GM19438 (cell line): Measurements from ENCODE around the gene ROR1.

Source experiments
- ATAC-seq: cut with Tn5 transposase; IDR thresholded peaks from one replicate; pipeline ENCODE4 v1.9.1; 2021; ENCODE audit warnings: low read depth; ENCODE audit not compliant: unreplicated experiment

Gene ROR1

GRCh38 chr1:63877021-63877767 lies 103.4 kb downstream of the ROR1 start:
- no peak for ATAC-seq

GRCh38 chr1:63877816-63878215 lies 104.0 kb downstream of the ROR1 start:
- ATAC-seq: no peak

- ATAC-seq: no peak
Observed at GRCh38 chr1:63878932-63879331, 105.1 kb downstream of the ROR1 start.

GRCh38 chr1:63880958-63881576 lies 107.2 kb downstream of the ROR1 start:
- no peak for ATAC-seq

GRCh38 chr1:63882048-63882704 lies 108.4 kb downstream of the ROR1 start:
- ATAC-seq: no peak

GRCh38 chr1:63883494-63884235 lies 109.8 kb downstream of the ROR1 start:
- no peak for ATAC-seq

- ATAC-seq: no peak
Observed at GRCh38 chr1:63884486-63884885, 110.7 kb downstream of the ROR1 start.

GRCh38 chr1:63885899-63886298 lies 112.1 kb downstream of the ROR1 start:
- ATAC-seq: no peak

GRCh38 chr1:63886340-63886739 lies 112.5 kb downstream of the ROR1 start:
- no peak for ATAC-seq

- ATAC-seq: no peak
Observed at GRCh38 chr1:63887809-63888208, 114.0 kb downstream of the ROR1 start.

- no peak for ATAC-seq
Observed at GRCh38 chr1:63888984-63889383, 115.2 kb downstream of the ROR1 start.

GRCh38 chr1:63890468-63890867 lies 116.7 kb downstream of the ROR1 start:
- no peak for ATAC-seq

GRCh38 chr1:63891060-63891690 lies 117.4 kb downstream of the ROR1 start:
- ATAC-seq: no peak

GRCh38 chr1:63892632-63893395 lies 119.0 kb downstream of the ROR1 start:
- ATAC-seq: peak; percentile 100

- ATAC-seq: no peak
Observed at GRCh38 chr1:63893976-63894375, 120.2 kb downstream of the ROR1 start.

- no peak for ATAC-seq
Observed at GRCh38 chr1:63894627-63895265, 120.9 kb downstream of the ROR1 start.

GRCh38 chr1:63896755-63897154 lies 122.9 kb downstream of the ROR1 start:
- ATAC-seq: no peak

GRCh38 chr1:63898428-63899196 lies 124.8 kb downstream of the ROR1 start:
- no peak for ATAC-seq

- ATAC-seq: no peak
Observed at GRCh38 chr1:63901094-63901493, 127.3 kb downstream of the ROR1 start.
